IMR-90 (cell line): Measurements from ENCODE around the gene SASH3. TPM values are rescaled to one million over a fixed set of nuclear protein-coding genes. Genes with fewer than 3 reads are reported as not detected.

Experiments used
- ATAC-seq: fragments of 200-7000 bp; cut with Tn5 transposase; 2 replicates; pipeline ENCODE4 v1.9.1; 2020; ENCODE audit warnings: low read depth, mild to moderate bottlenecking, moderate library complexity
- BruUV-seq: library from RNA; stranded (reverse); fragments of 400-500 nt; replicated peaks from 2 replicates; lab custom pipeline; 2021; lab: Mats Ljungman, UMichigan
- CTCF ChIA-PET: fragments of 300-600 bp; formaldehyde crosslinking; extraction: SDS; loops from one replicate; lab custom pipeline; 2021; ENCODE audit warnings: antibody characterized with exemption; lab: Yijun Ruan, JAX
- POLR2A ChIA-PET: fragments of 300-600 bp; sonication (Branson Sonifier 250); formaldehyde crosslinking; loops from one replicate; lab custom pipeline; 2022; ENCODE audit warnings: antibody characterized with exemption; ENCODE audit not compliant: unreplicated experiment; lab: Charles Lee
- DNase-seq: peaks from one replicate; pipeline ENCODE4 v3.0.0; 2013
- H2AFZ ChIP-seq: replicated peaks from 2 replicates; pipeline ENCODE3; 2013; ENCODE audit warnings: low read length, mild to moderate bottlenecking; ENCODE audit not compliant: poor library complexity
- H2AK5ac ChIP-seq: 2 replicates; pipeline ENCODE4 v1.6.1; 2013; ENCODE audit warnings: low read depth, low read length, inconsistent platforms
- H2AK9ac ChIP-seq: replicated peaks from 2 replicates; pipeline ENCODE3; 2013; ENCODE audit warnings: mild to moderate bottlenecking, low read depth, low read length, moderate library complexity; ENCODE audit not compliant: poor library complexity
- H2BK120ac ChIP-seq: 2 replicates; pipeline ENCODE4 v1.6.1; 2013; ENCODE audit warnings: low read depth, low read length, inconsistent platforms
- H2BK15ac ChIP-seq: 3 replicates; pipeline ENCODE4 v1.6.1; 2013; ENCODE audit warnings: low read depth, low read length, inconsistent platforms
- H2BK20ac ChIP-seq: 2 replicates; pipeline ENCODE4 v1.6.1; 2013; ENCODE audit warnings: low read depth, mild to moderate bottlenecking, inconsistent platforms, low read length, moderate library complexity
- H2BK5ac ChIP-seq: 2 replicates; pipeline ENCODE4 v1.6.1; 2013; ENCODE audit warnings: mild to moderate bottlenecking, low read depth, low read length, inconsistent platforms; ENCODE audit not compliant: poor library complexity, severe bottlenecking
- H3K14ac ChIP-seq: replicated peaks from 2 replicates; pipeline ENCODE4 v1.6.1; 2013; ENCODE audit warnings: low read depth, low read length, inconsistent platforms
- H3K18ac ChIP-seq: 2 replicates; pipeline ENCODE4 v1.6.1; 2013; ENCODE audit warnings: low read depth, low read length, control low read depth
- H3K23ac ChIP-seq: 2 replicates; pipeline ENCODE4 v1.6.1; 2013; ENCODE audit warnings: low read depth, low read length, inconsistent platforms
- H3K27ac ChIP-seq: 2 replicates; pipeline ENCODE4 v1.5.1; 2013; ENCODE audit warnings: mild to moderate bottlenecking, control low read depth, low read length; ENCODE audit not compliant: insufficient read depth
- H3K27me3 ChIP-seq: 2 replicates; pipeline ENCODE4 v1.6.1; 2013; ENCODE audit warnings: low read length; ENCODE audit not compliant: control insufficient read depth, insufficient read depth
- H3K36me3 ChIP-seq: 2 replicates; pipeline ENCODE4 v1.6.1; 2013; ENCODE audit warnings: low read length, mixed read lengths; ENCODE audit not compliant: control insufficient read depth, insufficient read depth
- H3K4ac ChIP-seq: 2 replicates; pipeline ENCODE4 v1.6.1; 2013; ENCODE audit warnings: low read depth, low read length, inconsistent platforms
- H3K4me1 ChIP-seq: 2 replicates; pipeline ENCODE4 v1.6.1; 2013; ENCODE audit warnings: low read length, mixed read lengths; ENCODE audit not compliant: control insufficient read depth, insufficient read depth
- H3K4me2 ChIP-seq: 2 replicates; pipeline ENCODE4 v1.6.1; 2013; ENCODE audit warnings: low read depth, mild to moderate bottlenecking, control low read depth, low read length, moderate library complexity
- H3K4me3 ChIP-seq: 2 replicates; pipeline ENCODE4 v1.5.1; 2013; ENCODE audit warnings: low read depth, mild to moderate bottlenecking, control low read depth, low read length, moderate library complexity; ENCODE audit not compliant: insufficient read depth
- H3K56ac ChIP-seq: 2 replicates; pipeline ENCODE4 v1.6.1; 2013; ENCODE audit warnings: low read length, inconsistent platforms; ENCODE audit not compliant: insufficient read depth; ENCODE audit errors: extremely low read depth
- H3K79me1 ChIP-seq, 2 experiments: 2 replicates each; pipeline ENCODE4 v1.6.1; 2013; ENCODE audit warnings: low read length in 2 of 2, inconsistent platforms in 1 of 2, low read depth in 1 of 2
- H3K9ac ChIP-seq: 2 replicates; pipeline ENCODE4 v1.6.1; 2013; ENCODE audit warnings: low read depth, low read length, control low read depth
- H3K9me1 ChIP-seq: 2 replicates; pipeline ENCODE4 v1.6.1; 2013; ENCODE audit warnings: low read length, inconsistent platforms; ENCODE audit not compliant: insufficient read depth
- H3K9me3 ChIP-seq: 2 replicates; pipeline ENCODE4 v1.6.1; 2013; ENCODE audit warnings: low read length; ENCODE audit not compliant: control insufficient read depth, insufficient read depth
- H4K20me1 ChIP-seq: 2 replicates; pipeline ENCODE4 v1.6.1; 2013; ENCODE audit warnings: low read length, inconsistent platforms; ENCODE audit not compliant: insufficient read depth
- H4K5ac ChIP-seq: 2 replicates; pipeline ENCODE4 v1.6.1; 2013; ENCODE audit warnings: mild to moderate bottlenecking, low read depth, low read length, control low read depth
- H4K8ac ChIP-seq, 2 experiments: 2 replicates each; pipeline ENCODE4 v1.6.1; 2013; ENCODE audit warnings: low read depth in 2 of 2, low read length in 2 of 2, control low read depth in 1 of 2, inconsistent platforms in 1 of 2
- H4K91ac ChIP-seq: 2 replicates; pipeline ENCODE4 v1.6.1; 2013; ENCODE audit warnings: low read depth, low read length, inconsistent platforms; ENCODE audit not compliant: insufficient read depth
- CEBPB ChIP-seq: IDR thresholded peaks from 2 replicates; pipeline ENCODE4 v1.6.1; 2012; ENCODE audit warnings: low read depth, low read length, improper control_type of control experiment
- MAFK ChIP-seq: IDR thresholded peaks from 2 replicates; pipeline ENCODE4 v1.6.1; 2012; ENCODE audit warnings: low read depth, low read length, improper control_type of control experiment
- NFE2L2 ChIP-seq: fragments of 150-350 bp; IDR thresholded peaks from 2 replicates; pipeline ENCODE4 v1.6.1; 2016; ENCODE audit warnings: low read depth, mild to moderate bottlenecking, low read length
- POLR2A ChIP-seq: IDR thresholded peaks from 2 replicates; pipeline ENCODE4 v1.6.1; 2012; ENCODE audit warnings: mild to moderate bottlenecking, low read depth, low read length
- RAD21 ChIP-seq: IDR thresholded peaks from 2 replicates; pipeline ENCODE4 v1.6.1; 2012; ENCODE audit warnings: low read length, improper control_type of control experiment
- RFX5 ChIP-seq: IDR thresholded peaks from 2 replicates; pipeline ENCODE4 v1.8.0; 2012; ENCODE audit warnings: low read depth, mild to moderate bottlenecking, low read length, moderate library complexity
- WGBS, 2 experiments: methylation state at CpG; one replicate each; pipeline versions ENCODE4 v1.1.5 to v1.1.7; 2013; ENCODE audit warnings: missing lambda C conversion rate in 2 of 2; ENCODE audit not compliant: insufficient read length in 1 of 2; ENCODE audit errors: extremely low coverage in 2 of 2; 5-methylcytosine and 5-hydroxymethylcytosine counted together
- dilution Hi-C: fragments of 300-500 bp; cut with HindIII; formaldehyde crosslinking; loops from one replicate; pipeline ENCODE4 v1.14.3; 2018; ENCODE audit warnings: low sequenced_read_pairs; ENCODE audit not compliant: unreplicated experiment
- in situ Hi-C: fragments of 300-500 bp; cut with MboI; formaldehyde crosslinking; loops from 3 replicates; pipeline ENCODE4 v1.14.3; 2019; ENCODE audit warnings: low sequenced_read_pairs, inconsistent platforms, mixed read lengths
- intact Hi-C: fragments of 100-400 bp; cut with micrococcal nuclease; formaldehyde crosslinking; loops from 2 replicates; pipeline ENCODE4 v1.10.0; 2022
- polyA plus RNA-seq, 3 experiments: library from polyadenylated mRNA; depleted of rRNA; stranded (reverse); fragments of >200 nt; gene quantifications; 2 replicates each; pipeline ENCODE4 v1.2.3, GENCODE V29; 2012; ENCODE audit warnings: low replicate concordance in 1 of 3
- total RNA-seq: library from RNA; depleted of rRNA; stranded (reverse); fragments of >200 nt; gene quantifications from 2 replicates; pipeline ENCODE4 v1.2.3, GENCODE V29; 2012
- TF ChIP-seq, protein P1 (sequence below): conservative IDR thresholded peaks from 2 replicates; pipeline ENCODE4 v1.5.1; 2012; ENCODE audit warnings: mild to moderate bottlenecking, low read depth, low read length, improper control_type of control experiment
- TF ChIP-seq, protein P2 (sequence below): fragments of 150-350 bp; IDR thresholded peaks from 2 replicates; pipeline ENCODE4 v1.6.1; 2017; ENCODE audit warnings: mild to moderate bottlenecking, antibody characterized with exemption, low read length, low read depth

The SASH3 gene
- total and polyA plus RNA-seq, 2 of the 4 experiments (the other 2 are of a cell fraction): not detected

DNA sequence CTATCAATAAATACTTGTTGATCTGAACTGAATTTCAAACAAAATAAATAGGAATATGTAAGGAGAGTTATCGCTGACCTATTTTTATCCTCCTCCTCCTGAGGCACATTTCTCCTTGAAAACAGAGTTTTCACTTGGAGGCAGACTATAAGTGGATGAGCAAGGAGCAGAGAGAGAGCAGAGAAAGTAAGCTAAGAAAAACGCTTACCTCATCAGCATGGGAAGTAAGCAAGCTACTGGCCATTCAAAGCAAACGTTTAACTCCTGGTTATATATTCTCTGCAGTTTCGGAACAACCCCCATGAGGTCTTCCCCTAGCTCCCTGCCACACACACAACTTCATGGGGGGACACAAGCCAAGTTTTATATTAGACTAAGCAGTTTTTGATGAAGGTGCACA, 50.7 kb downstream of the SASH3 start (continued):
- TF ChIP-seq NFE2L2 (no peak), RAD21 (no peak), MAFK (no peak)

GRCh38 chrX:129831091-129831885, 51.5 kb downstream of the SASH3 start:
- Histone ChIP-seq H3K18ac (no peak overlapping the region), H4K8ac (no peak overlapping the region), H3K4me3 (no peak overlapping the region), H3K9me1 (no peaks in the 10 kb centered on the region), H2BK5ac (no peak overlapping the region), H3K27me3 (no peaks in the 10 kb centered on the region), H3K36me3 (peaks cover 4% of the 10 kb centered on the region; the same call in 1 of the 2 replicates), H2AK9ac (no peak overlapping the region), H3K14ac (no peak overlapping the region), H4K5ac (no peak overlapping the region), H3K4ac (no peak overlapping the region), H3K27ac (no peak overlapping the region), H2BK15ac (no peak overlapping the region), H2AK5ac (no peak overlapping the region), H3K4me1 (peaks cover 5% of the 10 kb centered on the region), H3K9ac (no peak overlapping the region), H3K79me1 (peaks cover 3 to 4% of the 10 kb centered on the region in 2 experiments; a peak in 1 of 4 replicates), H2BK120ac (no peak overlapping the region), H3K23ac (no peak overlapping the region), H2BK20ac (no peak overlapping the region), H3K4me2 (no peak overlapping the region), H3K9me3 (no peaks in the 10 kb centered on the region), H4K91ac (no peak overlapping the region), H2AFZ (no peak overlapping the region), H4K20me1 (peaks cover 17% of the 10 kb centered on the region), H3K56ac (no peak overlapping the region)
- ATAC-seq (no peak), DNase-seq (no peak)
- no peak for TF ChIP-seq RAD21
- no peak for TF ChIP-seq NFE2L2
- TF ChIP-seq, protein P1, sequence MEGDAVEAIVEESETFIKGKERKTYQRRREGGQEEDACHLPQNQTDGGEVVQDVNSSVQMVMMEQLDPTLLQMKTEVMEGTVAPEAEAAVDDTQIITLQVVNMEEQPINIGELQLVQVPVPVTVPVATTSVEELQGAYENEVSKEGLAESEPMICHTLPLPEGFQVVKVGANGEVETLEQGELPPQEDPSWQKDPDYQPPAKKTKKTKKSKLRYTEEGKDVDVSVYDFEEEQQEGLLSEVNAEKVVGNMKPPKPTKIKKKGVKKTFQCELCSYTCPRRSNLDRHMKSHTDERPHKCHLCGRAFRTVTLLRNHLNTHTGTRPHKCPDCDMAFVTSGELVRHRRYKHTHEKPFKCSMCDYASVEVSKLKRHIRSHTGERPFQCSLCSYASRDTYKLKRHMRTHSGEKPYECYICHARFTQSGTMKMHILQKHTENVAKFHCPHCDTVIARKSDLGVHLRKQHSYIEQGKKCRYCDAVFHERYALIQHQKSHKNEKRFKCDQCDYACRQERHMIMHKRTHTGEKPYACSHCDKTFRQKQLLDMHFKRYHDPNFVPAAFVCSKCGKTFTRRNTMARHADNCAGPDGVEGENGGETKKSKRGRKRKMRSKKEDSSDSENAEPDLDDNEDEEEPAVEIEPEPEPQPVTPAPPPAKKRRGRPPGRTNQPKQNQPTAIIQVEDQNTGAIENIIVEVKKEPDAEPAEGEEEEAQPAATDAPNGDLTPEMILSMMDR: no peak
- no peak for TF ChIP-seq POLR2A
- no peak for TF ChIP-seq CEBPB
- TF ChIP-seq, protein P2, sequence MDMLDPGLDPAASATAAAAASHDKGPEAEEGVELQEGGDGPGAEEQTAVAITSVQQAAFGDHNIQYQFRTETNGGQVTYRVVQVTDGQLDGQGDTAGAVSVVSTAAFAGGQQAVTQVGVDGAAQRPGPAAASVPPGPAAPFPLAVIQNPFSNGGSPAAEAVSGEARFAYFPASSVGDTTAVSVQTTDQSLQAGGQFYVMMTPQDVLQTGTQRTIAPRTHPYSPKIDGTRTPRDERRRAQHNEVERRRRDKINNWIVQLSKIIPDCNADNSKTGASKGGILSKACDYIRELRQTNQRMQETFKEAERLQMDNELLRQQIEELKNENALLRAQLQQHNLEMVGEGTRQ: no peak
- TF ChIP-seq RFX5: no peak
- POLR2A ChIA-PET: no interaction called here
- in situ Hi-C loops (no loop called here), intact Hi-C loops (no loop called here), dilution Hi-C loops (no loop called here)
- no CpG with 5 or more reads among the region's 8 CpGs for WGBS, 2 experiments
- CTCF ChIA-PET: interaction anchor here (0.8 kb wide), 1 partner anchor 12 kb away, joined by 3 read pairs; no protein-coding TSS in a partner anchor
- BruUV-seq: no TSS peak
